OCI-LY3 (cell line): ENCODE measurements around the gene AGBL5.

Source experiments
- EZH2phosphoT487 ChIP-seq: fragments of 200-600 bp; shearing (Covaris generic); IDR thresholded peaks from 2 replicates; pipeline ENCODE4 v1.6.1; 2018; ENCODE audit warnings: antibody characterized with exemption, mixed run types, low read depth
- TF ChIP-seq, protein P1 (sequence below): fragments of 200-600, 300-600 bp; sonication (generic); IDR thresholded peaks from 2 replicates; pipeline ENCODE4 v1.5.1; 2014; ENCODE audit warnings: antibody characterized with exemption, low read length, low read depth

DNA sequence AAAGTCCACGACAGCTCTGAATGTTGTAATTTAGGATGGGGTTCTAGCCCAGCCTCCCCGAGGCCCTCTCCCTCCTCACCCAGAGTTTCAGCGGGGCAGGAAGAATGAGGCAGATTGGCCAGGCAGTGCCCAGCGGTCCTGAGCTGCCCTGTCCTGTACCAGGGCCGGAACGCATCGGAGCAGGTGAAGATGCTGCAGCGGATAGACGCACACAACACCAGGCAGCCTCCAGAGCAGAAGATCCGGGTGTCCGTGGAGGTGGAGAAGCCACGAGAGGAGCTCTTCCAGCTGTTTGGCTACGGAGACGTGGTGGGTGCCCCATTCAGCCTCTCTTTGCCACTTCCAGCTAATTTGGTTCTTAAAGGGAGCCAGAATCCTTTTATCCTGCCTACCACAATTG is 45.9 kb downstream of the AGBL5 start:
- TF ChIP-seq, protein P1, sequence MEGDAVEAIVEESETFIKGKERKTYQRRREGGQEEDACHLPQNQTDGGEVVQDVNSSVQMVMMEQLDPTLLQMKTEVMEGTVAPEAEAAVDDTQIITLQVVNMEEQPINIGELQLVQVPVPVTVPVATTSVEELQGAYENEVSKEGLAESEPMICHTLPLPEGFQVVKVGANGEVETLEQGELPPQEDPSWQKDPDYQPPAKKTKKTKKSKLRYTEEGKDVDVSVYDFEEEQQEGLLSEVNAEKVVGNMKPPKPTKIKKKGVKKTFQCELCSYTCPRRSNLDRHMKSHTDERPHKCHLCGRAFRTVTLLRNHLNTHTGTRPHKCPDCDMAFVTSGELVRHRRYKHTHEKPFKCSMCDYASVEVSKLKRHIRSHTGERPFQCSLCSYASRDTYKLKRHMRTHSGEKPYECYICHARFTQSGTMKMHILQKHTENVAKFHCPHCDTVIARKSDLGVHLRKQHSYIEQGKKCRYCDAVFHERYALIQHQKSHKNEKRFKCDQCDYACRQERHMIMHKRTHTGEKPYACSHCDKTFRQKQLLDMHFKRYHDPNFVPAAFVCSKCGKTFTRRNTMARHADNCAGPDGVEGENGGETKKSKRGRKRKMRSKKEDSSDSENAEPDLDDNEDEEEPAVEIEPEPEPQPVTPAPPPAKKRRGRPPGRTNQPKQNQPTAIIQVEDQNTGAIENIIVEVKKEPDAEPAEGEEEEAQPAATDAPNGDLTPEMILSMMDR: no peak
- TF ChIP-seq EZH2phosphoT487: no peak
